Ureter (tissue), 1 donor: ENCODE results near the gene PROZ. TPM values are rescaled to one million over a fixed set of nuclear protein-coding genes. Genes with fewer than 3 reads are reported as not detected.
"Not testable (repeated sequence)": the region's sequence is repeated elsewhere in the genome, so short reads cannot be mapped to it uniquely, and the experiment has no call there.

ENCODE experiments used
- DNase-seq: peaks from one replicate; pipeline ENCODE4 v3.0.0-alpha.2; 2020; ENCODE audit warnings: low spot score
- total RNA-seq: library from RNA; stranded (reverse); gene quantifications from one replicate; pipeline ENCODE4 v1.2.4, GENCODE V29; 2023
- donor health status: DM: yes; HTN: yes; CAD: no.

PROZ gene
- total RNA-seq, 1 donor from 2014 or later: not detected

GRCh38 chr13:113157206-113157928, 1.1 kb upstream of the PROZ start:
- no peak for DNase-seq

DNA sequence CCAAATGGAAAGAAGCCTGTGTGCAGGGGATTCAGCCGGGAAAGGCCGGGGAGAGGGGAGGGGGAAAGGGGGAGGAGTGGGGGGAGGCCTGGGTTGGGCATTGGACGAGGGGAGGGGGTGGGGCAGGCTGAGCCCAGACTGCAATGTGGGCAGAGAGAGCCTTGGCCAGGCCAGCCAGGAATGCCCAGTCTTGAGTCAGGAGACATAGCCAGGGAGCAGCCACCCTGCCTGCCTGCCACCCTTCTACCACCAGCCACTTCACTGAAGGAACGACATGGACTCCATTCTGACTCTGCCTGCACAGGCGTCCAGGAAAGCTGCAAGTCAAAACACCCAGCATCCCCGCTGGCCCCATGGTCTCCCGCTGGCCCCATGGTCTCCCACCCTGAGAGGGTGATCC, 498 bp downstream of the PROZ start:
- DNase-seq: no peak

DNA sequence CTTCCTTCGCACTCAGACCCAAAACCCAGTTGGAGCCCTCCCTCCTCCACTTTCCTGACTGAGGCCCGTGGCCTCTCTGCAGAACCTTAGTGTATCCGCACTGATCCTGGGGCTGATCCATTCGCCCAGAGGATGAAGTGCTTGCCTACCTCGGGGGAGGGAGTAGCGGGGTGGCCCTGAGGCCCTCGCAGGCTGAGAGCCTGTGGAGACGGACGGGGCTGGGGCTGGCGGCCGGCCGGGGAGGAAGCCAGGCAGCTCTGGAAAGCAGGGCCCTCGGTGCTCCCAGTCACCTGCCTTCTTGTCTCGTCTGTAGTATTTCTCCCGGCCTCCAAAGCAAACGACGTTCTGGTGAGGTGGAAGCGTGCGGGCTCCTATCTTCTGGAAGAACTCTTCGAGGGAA, 1.3 kb downstream of the PROZ start:
- DNase-seq: no peak

- no peak for DNase-seq
Observed at GRCh38 chr13:113160983-113161382, 2.5 kb downstream of the PROZ start.

DNA sequence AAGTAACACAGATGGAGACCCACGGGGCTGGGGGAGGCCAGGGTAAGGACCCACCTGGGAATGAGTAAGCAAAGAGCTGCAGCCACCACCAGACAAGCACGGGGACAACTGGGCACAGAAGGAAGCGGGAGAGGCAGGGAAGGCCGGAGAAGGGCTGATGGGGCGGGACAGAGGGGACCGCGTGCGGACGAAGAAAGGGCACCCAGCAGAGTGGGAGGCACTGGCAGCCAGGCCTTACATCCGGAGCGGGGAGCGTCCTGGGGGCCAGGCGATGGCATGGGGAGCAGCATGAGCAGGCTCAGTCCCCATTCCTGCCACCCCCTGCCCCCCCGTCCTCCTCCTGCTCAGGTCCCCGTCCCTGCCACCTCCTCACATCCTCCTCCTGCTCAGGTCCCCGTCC, 3.0 kb downstream of the PROZ start:
- no peak for DNase-seq

- DNase-seq: not testable (repeated sequence)
Observed at GRCh38 chr13:113161975-113162374, 3.5 kb downstream of the PROZ start.

DNA sequence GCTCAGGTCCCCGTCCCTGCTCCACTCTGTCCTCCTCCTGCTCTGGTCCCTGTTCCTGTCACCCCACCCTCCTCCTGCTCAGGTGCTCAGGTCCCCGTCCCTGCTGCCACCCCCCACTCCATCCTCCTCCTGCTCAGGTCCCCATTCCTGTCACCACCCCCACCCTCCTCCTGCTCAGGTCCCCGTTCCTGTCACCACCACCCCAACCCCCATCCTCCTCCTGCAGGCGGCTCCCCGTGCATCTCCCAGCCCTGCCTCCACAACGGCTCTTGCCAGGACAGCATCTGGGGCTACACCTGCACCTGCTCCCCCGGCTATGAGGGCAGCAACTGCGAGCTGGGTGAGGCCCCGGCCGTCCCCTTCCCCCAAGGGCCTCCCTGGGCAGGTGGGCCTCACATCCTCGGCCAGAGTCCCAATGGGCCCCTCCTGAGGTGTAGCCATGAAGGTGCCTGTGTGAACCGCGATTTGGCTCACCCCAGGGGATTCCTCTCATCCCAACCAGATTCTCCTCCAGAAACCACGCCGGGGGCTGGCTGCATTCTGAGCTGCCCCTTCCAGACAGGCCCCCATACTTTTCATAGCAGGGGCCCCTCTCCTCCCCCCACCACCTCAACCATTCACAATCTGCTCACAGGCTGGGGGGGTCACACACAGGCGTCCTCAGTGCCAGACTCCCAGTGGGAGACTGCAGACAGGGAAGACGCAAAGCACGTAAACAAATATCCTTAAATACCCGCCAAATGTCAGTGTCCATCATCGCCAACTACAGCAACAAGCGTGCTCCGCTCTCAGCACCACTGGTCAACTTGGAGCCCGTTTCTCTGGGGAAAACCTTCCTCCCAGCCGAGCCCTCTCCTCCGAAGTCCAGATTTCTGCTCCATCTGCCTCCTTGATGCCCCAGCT, 4.6 kb downstream of the PROZ start:
- no peak for DNase-seq

DNA sequence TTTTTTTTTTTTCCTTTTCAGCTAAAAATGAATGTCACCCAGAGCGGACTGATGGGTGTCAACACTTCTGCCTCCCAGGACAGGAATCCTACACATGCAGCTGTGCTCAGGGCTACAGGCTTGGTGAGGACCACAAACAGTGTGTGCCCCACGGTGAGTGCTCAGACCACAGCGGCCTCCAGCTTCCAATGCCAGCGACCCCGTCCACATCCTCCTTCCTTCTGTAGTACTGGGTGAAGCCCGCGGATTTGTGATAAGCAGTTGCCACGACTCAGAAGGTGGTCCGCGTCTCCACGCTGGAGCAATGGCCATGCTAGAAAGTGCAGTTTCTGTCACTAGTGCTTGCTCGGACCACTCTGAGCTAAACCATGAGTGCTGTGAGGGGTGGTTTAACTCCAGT, 6.0 kb downstream of the PROZ start:
- DNase-seq: no peak

- no peak for DNase-seq
Observed at GRCh38 chr13:113166266-113166665, 7.8 kb downstream of the PROZ start.

DNA sequence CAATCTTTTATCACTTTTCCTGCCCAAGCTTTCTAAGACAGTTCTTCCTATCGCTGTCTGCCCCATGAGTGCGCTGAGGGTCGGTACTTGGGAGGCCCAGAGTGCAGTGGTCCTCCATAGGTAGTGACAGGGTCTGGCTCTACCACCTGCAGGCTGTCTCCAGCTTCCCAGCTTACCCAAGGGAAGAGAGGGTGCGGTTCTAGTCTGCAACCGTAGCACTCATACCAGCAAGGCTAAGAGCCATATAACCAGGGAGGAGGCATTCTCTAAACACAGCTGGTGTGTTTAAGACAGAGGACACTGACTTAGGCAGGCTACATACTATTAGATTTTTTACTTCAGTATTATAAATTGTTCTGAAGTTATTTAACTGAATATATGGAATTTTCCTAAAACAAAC, 8.2 kb downstream of the PROZ start:
- no peak for DNase-seq

GRCh38 chr13:113167155-113167554, 8.7 kb downstream of the PROZ start:
- DNase-seq: no peak

DNA sequence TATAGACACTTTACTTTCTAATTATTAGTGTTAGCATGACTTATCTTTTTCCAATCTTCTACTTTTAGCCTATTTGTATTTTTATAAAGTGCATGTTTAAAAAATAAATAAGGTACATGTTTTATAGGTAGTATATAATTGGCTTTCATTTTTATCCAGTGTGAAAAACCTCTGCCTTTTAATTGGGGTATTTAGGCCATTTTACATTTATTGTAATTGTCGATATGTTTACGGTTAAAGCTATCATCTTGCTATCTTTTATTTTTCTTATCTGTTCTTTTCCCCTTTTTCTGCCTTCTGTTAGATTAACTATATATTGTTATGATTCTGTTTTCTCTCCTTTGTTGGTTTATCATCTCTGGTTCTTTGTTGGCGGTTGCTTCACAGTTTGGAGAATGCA, 9.1 kb downstream of the PROZ start:
- DNase-seq: no peak

GRCh38 chr13:113168211-113168610, 9.8 kb downstream of the PROZ start:
- no peak for DNase-seq

GRCh38 chr13:113169277-113170272, 11.1 kb downstream of the PROZ start:
- no peak for DNase-seq

GRCh38 chr13:113170511-113170910, 12.1 kb downstream of the PROZ start:
- DNase-seq: no peak

DNA sequence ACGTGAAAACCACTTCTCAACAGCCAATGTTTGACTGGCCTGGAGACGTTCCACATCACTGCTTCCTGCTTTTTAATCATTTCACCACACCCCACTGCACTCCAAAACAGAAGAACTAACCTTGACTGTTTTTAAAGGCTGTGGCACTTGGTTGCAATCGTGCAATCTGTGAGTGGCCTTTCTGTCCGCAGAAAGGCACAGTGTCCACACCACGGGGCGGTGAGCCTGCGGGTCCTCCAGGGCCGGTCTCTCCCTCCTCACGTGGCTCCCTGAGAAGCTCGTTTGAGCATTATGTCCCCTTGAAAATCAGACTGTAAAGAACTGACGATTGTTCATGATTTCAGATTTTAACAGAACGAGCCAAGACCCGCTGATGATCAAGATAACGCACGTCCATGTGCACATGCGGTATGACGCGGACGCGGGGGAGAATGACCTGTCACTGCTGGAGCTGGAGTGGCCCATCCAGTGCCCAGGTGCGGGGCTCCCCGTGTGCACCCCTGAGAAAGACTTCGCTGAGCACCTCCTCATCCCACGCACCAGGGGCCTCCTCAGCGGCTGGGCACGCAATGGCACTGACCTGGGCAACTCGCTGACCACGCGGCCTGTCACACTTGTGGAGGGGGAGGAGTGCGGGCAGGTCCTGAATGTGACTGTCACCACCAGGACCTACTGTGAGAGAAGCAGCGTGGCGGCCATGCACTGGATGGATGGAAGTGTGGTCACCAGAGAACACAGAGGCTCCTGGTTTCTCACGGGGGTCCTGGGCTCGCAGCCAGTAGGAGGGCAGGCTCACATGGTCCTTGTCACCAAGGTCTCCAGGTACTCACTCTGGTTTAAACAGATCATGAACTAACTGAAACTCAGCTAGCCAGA, 13.0 kb downstream of the PROZ start:
- DNase-seq: no peak

DNA sequence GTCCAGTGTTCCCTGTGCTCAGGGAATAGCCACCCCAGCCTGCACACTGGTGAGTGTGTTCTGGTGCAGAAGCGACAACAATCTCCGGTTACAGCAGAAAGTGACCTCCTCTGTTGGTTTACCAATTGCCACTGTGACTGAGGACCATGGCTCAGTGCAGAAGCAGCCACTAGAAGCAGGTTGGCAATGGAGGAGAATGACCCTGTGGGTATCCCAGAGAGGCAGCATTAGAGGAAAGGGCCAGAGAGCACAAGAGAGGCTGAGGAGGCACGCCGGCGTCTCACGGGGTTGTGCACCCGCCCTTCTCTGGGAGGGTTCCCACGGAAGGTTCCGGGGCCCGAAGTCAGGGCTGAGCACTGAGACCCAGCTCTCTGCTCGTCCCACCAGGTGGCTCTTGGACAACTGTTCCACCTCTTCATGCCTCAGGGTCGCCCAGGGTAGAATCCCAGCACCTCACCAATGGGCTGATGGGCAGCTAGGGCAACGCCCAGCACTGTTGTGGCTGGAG, 14.0 kb downstream of the PROZ start:
- no peak for DNase-seq

GRCh38 chr13:113176280-113176679, 17.8 kb downstream of the PROZ start:
- no peak for DNase-seq

GRCh38 chr13:113176822-113177221, 18.4 kb downstream of the PROZ start:
- DNase-seq: no peak

- DNase-seq: no peak
Observed at GRCh38 chr13:113178070-113178895, 19.8 kb downstream of the PROZ start.
